Measurements from ENCODE around the gene PTPN14.

DNA sequence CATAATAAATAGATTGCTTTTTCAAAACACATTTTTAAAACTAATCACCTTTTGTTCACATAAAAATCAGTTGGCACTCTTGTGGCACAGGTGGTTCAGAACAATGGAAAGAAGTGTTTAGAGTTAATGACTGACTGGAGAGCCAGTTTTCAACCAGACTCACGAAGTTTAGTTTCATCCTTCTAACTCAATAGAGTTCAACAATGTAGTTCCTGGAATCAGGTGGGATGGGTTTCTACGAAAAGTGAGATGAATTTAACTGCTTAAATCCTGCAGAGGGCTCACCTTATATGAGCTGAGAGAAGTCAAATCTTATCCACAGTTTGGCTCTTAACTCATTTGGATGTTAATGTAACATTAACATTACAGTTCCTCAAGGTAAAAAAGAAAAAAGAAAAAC is 153.9 kb downstream of the PTPN14 start:
- TF ChIP-seq FOXK2 (IDR thresholded peaks at IDR 0.05) (no peak), FOXM1 (IDR thresholded peaks at IDR 0.05; ENCODE audit: borderline replicate concordance) (no peak), HDGF (IDR thresholded peaks at IDR 0.05; ENCODE audit: borderline replicate concordance) (no peak), FOXA1 (IDR thresholded peaks at IDR 0.05) (no peak), BHLHE40 (IDR thresholded peaks at IDR 0.05; ENCODE audit: borderline replicate concordance) (no peak), L3MBTL2 (conservative IDR thresholded peaks at IDR 0.05) (no peak), SP1 (IDR thresholded peaks at IDR 0.05) (no peak), ELF4 (IDR thresholded peaks at IDR 0.05) (no peak), ARNT (IDR thresholded peaks at IDR 0.05) (no peak), SUZ12 (IDR thresholded peaks at IDR 0.05) (no peak), TARDBP (IDR thresholded peaks at IDR 0.05) (no peak), CTBP1 (IDR thresholded peaks at IDR 0.05; ENCODE audit: borderline replicate concordance) (no peak)
- TF ChIP-seq, protein P1, sequence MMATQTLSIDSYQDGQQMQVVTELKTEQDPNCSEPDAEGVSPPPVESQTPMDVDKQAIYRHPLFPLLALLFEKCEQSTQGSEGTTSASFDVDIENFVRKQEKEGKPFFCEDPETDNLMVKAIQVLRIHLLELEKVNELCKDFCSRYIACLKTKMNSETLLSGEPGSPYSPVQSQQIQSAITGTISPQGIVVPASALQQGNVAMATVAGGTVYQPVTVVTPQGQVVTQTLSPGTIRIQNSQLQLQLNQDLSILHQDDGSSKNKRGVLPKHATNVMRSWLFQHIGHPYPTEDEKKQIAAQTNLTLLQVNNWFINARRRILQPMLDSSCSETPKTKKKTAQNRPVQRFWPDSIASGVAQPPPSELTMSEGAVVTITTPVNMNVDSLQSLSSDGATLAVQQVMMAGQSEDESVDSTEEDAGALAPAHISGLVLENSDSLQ (IDR thresholded peaks at IDR 0.05): no peak
